NB4 (cell line): ENCODE measurements around the gene BUD31.

Source experiments
- CTCF ChIP-seq: IDR thresholded peaks from one replicate; pipeline ENCODE4 v1.5.1; 2012; ENCODE audit warnings: low read depth, low read length
- MYC ChIP-seq: IDR thresholded peaks from 2 replicates; pipeline ENCODE4 v1.6.1; 2011; ENCODE audit warnings: low read depth, low read length
- POLR2A ChIP-seq: IDR thresholded peaks from 2 replicates; pipeline ENCODE4 v1.6.1; 2011; ENCODE audit warnings: mild to moderate bottlenecking; ENCODE audit not compliant: insufficient read length; ENCODE audit errors: extremely low read depth

GRCh38 chr7:99406557-99406956 is 2.2 kb upstream of the BUD31 start:
- no peak for TF ChIP-seq POLR2A
- no peak for TF ChIP-seq CTCF
- no peak for TF ChIP-seq MYC
